Fibroblast of lung (primary cell): ENCODE measurements around the gene CHFR. TPM values are rescaled to one million over a fixed set of nuclear protein-coding genes. Genes with fewer than 3 reads are reported as not detected.

Experiments
- DNase-seq, 2 donors: peaks; one replicate each; pipeline versions ENCODE4 v3.0.0 to v3.0.0-alpha.2; 2010; ENCODE audit warnings: low read depth in 2 of 2
- H2AFZ ChIP-seq: 2 replicates; pipeline ENCODE4 v1.5.1; 2012; ENCODE audit warnings: low read length, control low read depth, inconsistent platforms
- H3K27ac ChIP-seq: 2 replicates; pipeline ENCODE4 v1.5.1; 2011; ENCODE audit warnings: low read length, control low read depth; ENCODE audit not compliant: insufficient read depth
- H3K27me3 ChIP-seq: 2 replicates; pipeline ENCODE4 v1.5.1; 2011; ENCODE audit warnings: mild to moderate bottlenecking, low read length; ENCODE audit not compliant: control insufficient read depth, insufficient read depth
- H3K36me3 ChIP-seq: 2 replicates; pipeline ENCODE4 v1.5.1; 2011; ENCODE audit warnings: low read length; ENCODE audit not compliant: control insufficient read depth, insufficient read depth
- H3K4me1 ChIP-seq: 2 replicates; pipeline ENCODE4 v1.5.1; 2011; ENCODE audit warnings: low read length; ENCODE audit not compliant: control insufficient read depth, insufficient read depth; ENCODE audit errors: extremely low read depth
- H3K4me2 ChIP-seq: 2 replicates; pipeline ENCODE4 v1.5.1; 2011; ENCODE audit warnings: low read length, control low read depth; ENCODE audit not compliant: insufficient read depth; ENCODE audit errors: extremely low read depth
- H3K4me3 ChIP-seq, 4 experiments: fragments of 200-600 bp in 1 of 4; sonication (generic) in 1 of 4; replicated peaks in 1 of 4; 2 replicates each; pipeline ENCODE4 v1.5.1; 2011 to 2016; ENCODE audit warnings: low read length in 4 of 4, low read depth in 3 of 4, mild to moderate bottlenecking in 3 of 4, control low read depth in 2 of 4, inconsistent platforms in 1 of 4, mixed read lengths in 1 of 4; ENCODE audit not compliant: insufficient read depth in 1 of 4; ENCODE audit errors: control extremely low read depth in 1 of 4
- H3K79me2 ChIP-seq: 2 replicates; pipeline ENCODE4 v1.5.1; 2012; ENCODE audit warnings: mild to moderate bottlenecking, low read length, inconsistent platforms; ENCODE audit not compliant: control insufficient read depth, insufficient read depth
- H3K9ac ChIP-seq: 2 replicates; pipeline ENCODE4 v1.5.1; 2011; ENCODE audit warnings: mild to moderate bottlenecking, low read length, control low read depth; ENCODE audit not compliant: insufficient read depth
- H3K9me3 ChIP-seq: 2 replicates; pipeline ENCODE4 v1.5.1; 2012; ENCODE audit warnings: low read depth, low read length; ENCODE audit not compliant: control insufficient read depth, insufficient read depth
- H4K20me1 ChIP-seq: 2 replicates; pipeline ENCODE4 v1.5.1; 2011; ENCODE audit warnings: low read length; ENCODE audit not compliant: control insufficient read depth, insufficient read depth; ENCODE audit errors: extremely low read depth
- CTCF ChIP-seq, 2 donors: IDR thresholded peaks in 1 of 2; conservative IDR thresholded peaks in 1 of 2; 1 replicate in 1 of 2; 2 replicates in 1 of 2; pipeline ENCODE4 v1.5.1; 2011 to 2012; ENCODE audit warnings: low read length in 2 of 2, control low read depth in 1 of 2, inconsistent platforms in 1 of 2, low read depth in 1 of 2, mild to moderate bottlenecking in 1 of 2
- EZH2 ChIP-seq: IDR thresholded peaks from 2 replicates; pipeline ENCODE4 v1.5.1; 2012; ENCODE audit warnings: low read length, control low read depth, mild to moderate bottlenecking; ENCODE audit errors: missing control alignments
- polyA plus RNA-seq, 2 donors: library from polyadenylated mRNA; depleted of rRNA in 1 of 2; stranded (reverse) in 1 of 2; unstranded in 1 of 2; fragments of >200 nt; gene quantifications; 2 replicates each; pipeline ENCODE4 v1.2.1, GENCODE V29; 2011 to 2012; ENCODE audit warnings: missing spikeins in 1 of 2
- total RNA-seq: library from RNA; depleted of rRNA; stranded (reverse); fragments of >200 nt; gene quantifications from 2 replicates; pipeline ENCODE4 v1.2.1, GENCODE V29; 2014

Gene CHFR
- total and polyA plus RNA-seq, 2 donors (not counting 1 experiment from before 2014, with no cell fraction given), result 24.3 to 28.2 TPM

- H4K20me1 ChIP-seq, result no peaks in the 10 kb centered on the region
- H3K27ac ChIP-seq, result no peak overlapping the region
- TF ChIP-seq EZH2 (no peak), CTCF (conservative IDR thresholded peaks at IDR 0.05 in 1 of 2, IDR thresholded peaks at IDR 0.05 in 1 of 2; ENCODE audit: low read depth in 1 of 2, low read length in 2 of 2) (no peak)
- peaks cover 2% of the 10 kb centered on the region for H3K4me1 ChIP-seq
- no peak for DNase-seq
- H3K9me3 ChIP-seq, result no peaks in the 10 kb centered on the region
- no peak overlapping the region for H2AFZ ChIP-seq
- H3K27me3 ChIP-seq, result no peaks in the 10 kb centered on the region
- H3K79me2 ChIP-seq, result peaks cover 16% of the 10 kb centered on the region
- H3K36me3 ChIP-seq, result peaks cover 58% of the 10 kb centered on the region
- H3K4me3 ChIP-seq, result no peak overlapping the region
- no peak overlapping the region for H3K4me2 ChIP-seq
- no peak overlapping the region for H3K9ac ChIP-seq
These were observed 102.8 kb downstream of the CHFR start for GRCh38 chr12:132784580-132784979.

GRCh38 chr12:132783917-132784531, 103.4 kb downstream of the CHFR start:
- H2AFZ ChIP-seq, result no peak overlapping the region
- H3K36me3 ChIP-seq, result peaks cover 54% of the 10 kb centered on the region
- peaks cover 16% of the 10 kb centered on the region for H3K79me2 ChIP-seq
- H3K4me2 ChIP-seq, result no peak overlapping the region
- no peak overlapping the region for H3K4me3 ChIP-seq
- H3K4me1 ChIP-seq, result peaks cover 2% of the 10 kb centered on the region
- H3K27ac ChIP-seq, result no peak overlapping the region
- no peak for DNase-seq
- no peaks in the 10 kb centered on the region for H3K9me3 ChIP-seq
- no peaks in the 10 kb centered on the region for H4K20me1 ChIP-seq
- TF ChIP-seq CTCF (conservative IDR thresholded peaks at IDR 0.05 in 1 of 2, IDR thresholded peaks at IDR 0.05 in 1 of 2; ENCODE audit: low read depth in 1 of 2, low read length in 2 of 2) (no peak), EZH2 (no peak)
- H3K27me3 ChIP-seq, result no peaks in the 10 kb centered on the region
- no peak overlapping the region for H3K9ac ChIP-seq

Other genes starting within 250 kb of the CHFR start
- 9.0 and 9.6 TPM in 2 replicates for gene POLE, start 200.3 kb downstream of the CHFR start, total RNA-seq
- gene POLE, start 200.3 kb downstream of the CHFR start, polyA plus RNA-seq, result 6.2 and 13.4 TPM in 2 replicates
- 10.6 and 11.3 TPM in 2 replicates for gene PXMP2, start 200.0 kb downstream of the CHFR start, total RNA-seq
- 14.5 and 15.4 TPM in 2 replicates for gene PXMP2, start 200.0 kb downstream of the CHFR start, polyA plus RNA-seq
- gene PGAM5, start 176.8 kb downstream of the CHFR start, total RNA-seq, result 27.1 and 27.7 TPM in 2 replicates
- gene PGAM5, start 176.8 kb downstream of the CHFR start, polyA plus RNA-seq, result 9.8 and 20.2 TPM in 2 replicates
- gene ANKLE2, start 125.8 kb downstream of the CHFR start, total RNA-seq, result 45.5 and 55.8 TPM in 2 replicates
- 54.5 and 55.9 TPM in 2 replicates for gene ANKLE2, start 125.8 kb downstream of the CHFR start, polyA plus RNA-seq
- gene GOLGA3, start 58.7 kb downstream of the CHFR start, total RNA-seq, result 109 and 133 TPM in 2 replicates
- 26.1 and 28.3 TPM in 2 replicates for gene GOLGA3, start 58.7 kb downstream of the CHFR start, polyA plus RNA-seq
- gene ZNF605, start 68.7 kb upstream of the CHFR start, total RNA-seq, result 9.2 and 15.2 TPM in 2 replicates
- 6.4 and 9.7 TPM in 2 replicates for gene ZNF605, start 68.7 kb upstream of the CHFR start, polyA plus RNA-seq
- 9.4 and 12.8 TPM in 2 replicates for gene ZNF26, start 98.8 kb upstream of the CHFR start, total RNA-seq
- 3.7 and 4.9 TPM in 2 replicates for gene ZNF26, start 98.8 kb upstream of the CHFR start, polyA plus RNA-seq
- 25.4 and 27.2 TPM in 2 replicates for gene ZNF84, start 149.9 kb upstream of the CHFR start, total RNA-seq
- gene ZNF84, start 149.9 kb upstream of the CHFR start, polyA plus RNA-seq, result 13.0 and 17.9 TPM in 2 replicates
- 38.0 and 54.8 TPM in 2 replicates for gene ZNF140, start 193.3 kb upstream of the CHFR start, total RNA-seq
- gene ZNF140, start 193.3 kb upstream of the CHFR start, polyA plus RNA-seq, result 15.6 and 17.4 TPM in 2 replicates
- gene ZNF891, start 242.7 kb upstream of the CHFR start, total RNA-seq, result 1.0 and 1.2 TPM in 2 replicates
- gene ZNF891, start 242.7 kb upstream of the CHFR start, polyA plus RNA-seq, result 0.27 and 0.52 TPM in 2 replicates
- 9.2 and 12.1 TPM in 2 replicates for gene ZNF10, start 243.0 kb upstream of the CHFR start, total RNA-seq
- gene ZNF10, start 243.0 kb upstream of the CHFR start, polyA plus RNA-seq, result 2.7 and 3.7 TPM in 2 replicates